ENCODE data around the gene PHLDB3.
"Not testable (repeated sequence)": the region's sequence is repeated elsewhere in the genome, so short reads cannot be mapped to it uniquely, and the experiment has no call there.

Gene PHLDB3

DNA sequence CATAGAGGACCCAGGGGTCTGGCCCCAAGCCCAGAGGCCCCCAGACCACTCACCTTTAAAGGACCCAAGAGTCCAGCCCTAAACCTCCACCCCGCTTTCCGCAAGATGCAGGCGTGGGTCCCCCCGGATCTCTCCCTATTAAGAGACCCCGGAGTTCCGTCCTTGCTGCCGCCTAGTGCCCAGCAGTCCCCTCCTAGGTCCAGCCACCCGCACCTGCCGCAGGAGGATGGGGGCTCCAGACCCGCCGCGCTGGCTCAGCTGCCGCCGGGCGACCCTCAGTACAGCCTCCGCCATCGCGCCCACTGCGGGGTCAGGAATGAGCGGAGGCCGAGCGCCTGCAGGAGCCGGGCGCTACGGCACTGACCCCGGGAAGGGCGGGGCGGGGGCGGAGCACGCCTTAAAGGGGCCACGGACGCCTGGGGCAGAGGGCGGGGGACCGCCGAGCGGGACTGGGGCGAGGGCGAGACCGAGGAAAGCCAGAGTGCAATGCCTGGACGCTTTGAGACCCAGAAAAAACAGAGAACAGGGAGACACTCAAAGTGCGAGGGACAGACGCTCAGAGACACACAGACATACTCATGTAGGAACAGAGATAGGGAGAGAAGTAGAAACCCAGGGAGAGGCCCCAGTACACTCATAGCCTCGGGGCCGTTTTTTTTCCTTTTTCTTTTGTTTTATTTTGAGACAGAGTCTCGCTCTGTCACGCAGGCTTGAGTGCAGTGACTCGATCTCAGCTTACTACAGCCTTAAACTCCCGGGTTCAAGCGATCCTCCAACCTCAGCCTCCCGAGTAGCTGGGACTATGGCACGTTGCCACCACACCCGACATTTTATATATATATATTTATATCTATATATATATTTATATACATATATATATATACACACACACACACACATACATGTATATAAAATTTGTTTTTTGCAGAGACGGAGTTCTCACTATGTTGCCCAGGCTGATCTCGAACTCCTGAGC, 22.6 kb upstream of the PHLDB3 start, which contains the start of gene ETHE1:
ETHE1 (minus strand) TSS at position 318 of the 976 bp plus-strand sequence; CDS start at position 294, 24 bp downstream.
- DNase-seq (ENCODE audit: low read depth): peak; percentile 88
- H3K4me1 ChIP-seq (ENCODE audit: control insufficient read depth, insufficient read depth, low read length): peaks cover 27% of the 10 kb centered on the region
- H3K27me3 ChIP-seq (replicated peaks; ENCODE audit: control insufficient read depth, insufficient read depth, low read length): no peaks in the 10 kb centered on the region
- peak within 1 kb of the TSS; percentile 97 for H3K4me3 ChIP-seq (ENCODE audit: low read length)
- H3K9me3 ChIP-seq (ENCODE audit: control insufficient read depth, low read length): no peaks in the 10 kb centered on the region
- no peaks in the 10 kb centered on the region for H3K36me3 ChIP-seq (ENCODE audit: control insufficient read depth, insufficient read depth, low read length, severe bottlenecking)
- peak within 1 kb of the TSS; percentile 97 for H3K9ac ChIP-seq (ENCODE audit: low read length)

DNA sequence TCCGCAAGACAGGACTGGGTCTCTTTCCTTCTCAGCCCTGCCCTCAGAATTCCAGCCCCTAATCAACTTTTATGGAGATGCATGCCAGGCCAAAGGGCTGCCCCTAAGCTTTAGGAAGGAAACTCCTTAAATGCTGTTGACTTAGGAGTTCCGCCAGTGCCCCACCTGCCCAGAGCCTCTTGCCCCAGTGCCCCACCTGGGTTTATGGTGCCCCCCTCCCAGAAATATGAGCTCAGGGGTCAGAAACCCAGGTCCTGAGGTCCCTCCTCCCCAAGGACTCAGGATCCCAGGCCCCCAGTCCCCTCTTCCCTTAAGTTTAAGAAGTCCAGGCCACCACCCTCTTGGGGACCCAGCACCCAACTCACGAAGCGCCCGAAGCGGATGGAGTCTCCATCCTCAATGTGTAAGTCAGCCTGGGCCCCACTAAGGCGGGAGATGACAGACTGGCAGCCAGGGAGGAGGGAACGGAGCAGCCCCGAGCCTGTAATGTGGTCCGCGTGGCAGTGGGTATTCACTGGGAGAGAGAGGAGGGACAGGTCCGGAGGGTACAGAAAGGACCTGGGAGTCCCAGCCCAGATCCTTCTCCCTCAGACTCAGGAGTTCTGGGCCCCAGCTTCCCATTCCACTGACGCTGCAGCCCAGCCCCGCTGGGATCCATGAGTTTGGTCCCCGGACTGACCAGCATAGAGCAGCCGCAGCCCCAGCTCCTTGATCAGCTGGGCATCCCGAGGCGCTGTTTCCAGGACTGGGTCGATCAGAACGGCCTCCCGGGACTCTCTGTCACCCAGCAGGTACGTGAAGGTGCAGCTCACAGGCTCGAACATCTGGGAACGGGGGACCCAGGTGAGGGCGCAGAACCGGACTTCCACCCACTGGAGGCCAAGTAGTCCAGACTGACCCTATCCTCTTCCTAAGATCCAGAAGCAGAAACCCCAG, 21.6 kb upstream of the PHLDB3 start:
- Histone ChIP-seq H3K27me3 (replicated peaks; ENCODE audit: control insufficient read depth, insufficient read depth, low read length) (no peaks in the 10 kb centered on the region), H3K4me3 (ENCODE audit: low read length) (peak overlapping the region; percentile 97), H3K4me1 (ENCODE audit: control insufficient read depth, insufficient read depth, low read length) (peaks cover 27% of the 10 kb centered on the region), H3K9me3 (ENCODE audit: control insufficient read depth, low read length) (no peaks in the 10 kb centered on the region), H3K36me3 (ENCODE audit: control insufficient read depth, insufficient read depth, low read length, severe bottlenecking) (no peaks in the 10 kb centered on the region), H3K9ac (ENCODE audit: low read length) (peak overlapping the region; percentile 97)
- DNase-seq (ENCODE audit: low read depth): peak; percentile 64

DNA sequence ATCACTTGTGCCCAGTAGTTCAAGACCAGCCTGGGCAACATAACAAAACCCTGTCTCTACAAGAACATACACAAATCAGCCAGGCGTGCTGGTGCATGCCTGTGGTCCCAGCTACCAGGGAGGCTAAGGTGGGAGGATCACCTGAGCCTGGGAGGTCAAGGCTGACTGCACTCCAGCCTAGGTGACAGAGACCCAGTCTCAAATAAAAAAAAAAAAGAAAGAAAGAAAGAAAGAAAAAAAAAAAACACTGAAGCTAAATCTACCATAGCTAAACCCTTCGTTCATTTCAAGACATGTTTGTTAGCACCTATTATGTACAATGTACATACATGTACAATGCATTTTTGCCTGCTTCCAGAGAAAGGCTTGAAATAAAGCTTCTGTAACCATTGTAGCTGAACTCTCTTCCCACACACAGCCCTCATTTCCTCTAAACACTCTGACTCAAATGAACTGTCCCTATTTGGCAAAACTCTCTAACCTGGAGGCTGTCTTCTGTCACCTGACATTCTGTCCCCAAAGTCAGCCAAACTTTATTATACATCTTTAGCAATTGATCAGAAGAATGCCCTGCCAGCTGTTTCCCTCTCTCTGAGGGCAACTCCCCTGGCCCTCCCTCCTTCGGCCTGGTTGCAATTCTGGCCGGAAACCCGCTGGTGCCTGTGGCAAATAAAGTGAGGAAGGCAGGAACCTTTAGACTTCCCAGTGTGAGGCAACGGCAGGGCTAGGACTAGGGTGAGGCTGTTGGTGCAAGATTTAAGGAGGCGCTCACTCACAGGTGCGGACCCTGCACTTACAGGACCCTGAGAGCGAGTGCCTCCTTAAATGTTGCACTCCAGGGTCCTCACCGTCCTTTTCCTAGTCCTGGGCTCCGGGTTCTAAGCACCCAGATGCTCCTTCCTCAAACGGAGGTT, 20.6 kb upstream of the PHLDB3 start:
- H3K27me3 ChIP-seq (replicated peaks; ENCODE audit: control insufficient read depth, insufficient read depth, low read length): no peaks in the 10 kb centered on the region
- no peaks in the 10 kb centered on the region for H3K36me3 ChIP-seq (ENCODE audit: control insufficient read depth, insufficient read depth, low read length, severe bottlenecking)
- peaks cover 27% of the 10 kb centered on the region for H3K4me1 ChIP-seq (ENCODE audit: control insufficient read depth, insufficient read depth, low read length)
- no peaks in the 10 kb centered on the region for H3K9me3 ChIP-seq (ENCODE audit: control insufficient read depth, low read length)
- DNase-seq (ENCODE audit: low read depth): peak; percentile 78
- peak overlapping the region; percentile 97 for H3K4me3 ChIP-seq (ENCODE audit: low read length)
- peak overlapping the region; percentile 97 for H3K9ac ChIP-seq (ENCODE audit: low read length)

DNA sequence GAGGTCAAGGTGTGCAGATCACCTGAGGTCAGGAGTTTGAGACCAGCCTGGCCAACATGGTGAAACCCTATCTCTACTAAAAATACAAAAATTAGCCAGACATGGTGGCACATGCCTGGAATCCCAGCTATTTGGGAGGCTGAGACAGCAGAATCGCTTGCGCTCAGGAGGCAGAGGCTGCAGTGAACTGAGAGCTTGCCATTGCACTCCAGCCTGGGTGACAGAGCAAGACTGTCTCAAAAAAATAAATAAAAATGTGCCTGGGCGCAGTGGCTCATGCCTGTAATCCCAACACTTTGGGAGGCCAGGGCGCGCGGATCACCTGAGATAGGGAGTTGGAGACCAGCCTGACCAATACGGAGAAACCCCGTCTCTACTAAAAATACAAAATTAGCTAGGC, 19.1 kb upstream of the PHLDB3 start:
- H3K27me3 ChIP-seq (replicated peaks; ENCODE audit: control insufficient read depth, insufficient read depth, low read length); H3K36me3 ChIP-seq (ENCODE audit: control insufficient read depth, insufficient read depth, low read length, severe bottlenecking); H3K9ac ChIP-seq (ENCODE audit: low read length); DNase-seq (ENCODE audit: low read depth); H3K4me3 ChIP-seq (ENCODE audit: low read length); H3K9me3 ChIP-seq (ENCODE audit: control insufficient read depth, low read length): not testable (repeated sequence)
- H3K4me1 ChIP-seq (ENCODE audit: control insufficient read depth, insufficient read depth, low read length): peaks cover 31% of the 10 kb centered on the region

DNA sequence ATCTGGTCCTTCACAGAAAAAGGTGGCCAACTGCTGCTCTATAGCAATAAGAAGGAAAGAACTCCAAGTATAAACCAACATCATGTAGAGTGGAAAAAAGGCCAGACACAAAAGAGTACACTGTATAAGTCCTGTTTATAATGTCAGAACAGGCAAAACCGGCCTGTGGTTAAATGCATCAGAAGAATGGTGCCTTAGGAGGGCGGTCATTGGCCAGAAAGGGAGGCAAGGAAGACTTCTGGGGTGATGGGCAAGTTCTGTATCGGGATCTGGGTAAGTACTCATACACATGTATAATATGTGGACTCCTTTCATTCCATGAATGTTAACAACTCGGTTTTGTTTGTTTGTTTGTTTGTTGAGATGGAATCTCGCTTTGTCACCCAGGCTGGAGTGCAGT, 18.4 kb upstream of the PHLDB3 start:
- H3K4me3 ChIP-seq (ENCODE audit: low read length): no peak overlapping the region
- H3K36me3 ChIP-seq (ENCODE audit: control insufficient read depth, insufficient read depth, low read length, severe bottlenecking): no peaks in the 10 kb centered on the region
- H3K4me1 ChIP-seq (ENCODE audit: control insufficient read depth, insufficient read depth, low read length): peaks cover 27% of the 10 kb centered on the region
- no peaks in the 10 kb centered on the region for H3K9me3 ChIP-seq (ENCODE audit: control insufficient read depth, low read length)
- H3K27me3 ChIP-seq (replicated peaks; ENCODE audit: control insufficient read depth, insufficient read depth, low read length): no peaks in the 10 kb centered on the region
- no peak overlapping the region for H3K9ac ChIP-seq (ENCODE audit: low read length)
- no peak for DNase-seq (ENCODE audit: low read depth)

DNA sequence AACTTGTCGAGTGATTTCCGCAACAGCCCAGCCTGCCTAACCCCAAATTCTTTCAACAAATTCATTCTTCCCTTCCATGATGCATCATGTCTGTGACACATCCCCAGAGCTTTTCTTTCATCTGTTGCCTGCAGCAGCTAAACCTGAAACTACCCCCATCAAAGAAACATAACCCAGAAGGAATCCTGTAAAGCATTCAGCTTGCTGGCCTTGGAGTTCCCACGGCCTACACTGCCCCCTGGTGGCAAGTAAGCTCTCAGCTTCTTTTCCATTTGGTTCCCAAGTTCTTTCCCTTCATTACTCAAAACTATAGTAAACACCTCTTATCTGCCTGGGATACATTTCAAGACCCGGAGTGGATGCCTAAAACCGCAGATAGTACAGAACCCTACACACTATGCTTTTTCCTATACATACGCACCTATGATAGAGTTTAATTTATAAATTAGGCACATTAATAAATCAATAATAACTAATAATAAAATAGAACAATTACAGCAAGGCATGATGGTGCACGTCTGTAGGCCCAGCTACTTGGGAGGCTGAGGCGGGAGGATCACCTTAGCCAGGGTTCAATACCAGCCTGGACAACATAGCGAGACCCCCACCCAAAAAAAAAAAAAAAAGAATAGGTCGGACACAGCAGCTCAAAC, 15.0 kb upstream of the PHLDB3 start:
- Histone ChIP-seq H3K36me3 (ENCODE audit: control insufficient read depth, insufficient read depth, low read length, severe bottlenecking) (no peaks in the 10 kb centered on the region), H3K4me3 (ENCODE audit: low read length) (no peak overlapping the region), H3K4me1 (ENCODE audit: control insufficient read depth, insufficient read depth, low read length) (peaks cover 4% of the 10 kb centered on the region), H3K9ac (ENCODE audit: low read length) (no peak overlapping the region), H3K9me3 (ENCODE audit: control insufficient read depth, low read length) (no peaks in the 10 kb centered on the region), H3K27me3 (replicated peaks; ENCODE audit: control insufficient read depth, insufficient read depth, low read length) (no peaks in the 10 kb centered on the region)
- DNase-seq (ENCODE audit: low read depth): peak; percentile 96

DNA sequence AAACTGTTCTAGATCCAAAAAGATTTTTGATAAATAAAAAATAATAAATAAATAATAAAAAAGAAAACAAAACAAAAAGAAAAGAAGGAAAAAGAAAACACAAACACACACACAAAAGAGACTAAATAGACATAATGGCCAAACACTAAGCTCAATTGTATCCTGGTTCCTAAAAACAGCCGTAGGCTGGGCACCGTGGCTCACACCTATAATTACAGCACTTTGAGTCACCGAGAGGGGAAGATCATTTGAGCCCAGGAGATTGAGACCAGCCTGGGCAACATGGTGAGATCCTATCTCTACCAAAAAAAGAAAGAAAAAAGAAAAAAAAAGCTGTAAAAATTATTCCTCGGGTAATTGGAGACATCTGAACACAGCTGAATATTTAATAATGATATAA, 13.5 kb upstream of the PHLDB3 start:
- H3K4me1 ChIP-seq (ENCODE audit: control insufficient read depth, insufficient read depth, low read length): peaks cover 4% of the 10 kb centered on the region
- H3K36me3 ChIP-seq (ENCODE audit: control insufficient read depth, insufficient read depth, low read length, severe bottlenecking): no peaks in the 10 kb centered on the region
- DNase-seq (ENCODE audit: low read depth): no peak
- no peak overlapping the region for H3K9ac ChIP-seq (ENCODE audit: low read length)
- no peak overlapping the region for H3K4me3 ChIP-seq (ENCODE audit: low read length)
- H3K9me3 ChIP-seq (ENCODE audit: control insufficient read depth, low read length): no peaks in the 10 kb centered on the region
- H3K27me3 ChIP-seq (replicated peaks; ENCODE audit: control insufficient read depth, insufficient read depth, low read length): no peaks in the 10 kb centered on the region

DNA sequence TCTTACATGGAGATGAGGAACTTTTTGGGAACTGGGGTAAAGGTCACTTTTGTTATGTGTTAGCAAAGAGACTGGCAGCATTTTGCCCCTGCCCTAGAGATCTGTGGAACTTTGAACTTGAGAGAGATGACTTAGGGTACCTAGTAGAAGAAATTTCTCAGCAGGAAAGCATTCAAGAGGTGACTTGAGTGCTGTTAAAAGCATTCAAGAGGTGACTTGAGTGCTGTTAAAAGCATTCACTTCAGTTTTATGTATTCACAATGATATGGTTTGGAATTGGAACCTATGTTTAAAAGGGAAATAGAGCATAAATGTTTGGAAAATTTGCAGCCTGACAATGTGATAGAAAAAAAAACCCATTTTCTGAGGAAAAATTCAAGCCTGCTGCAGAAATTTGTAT, 7.9 kb upstream of the PHLDB3 start:
- not testable (repeated sequence) for H3K27me3 ChIP-seq (replicated peaks; ENCODE audit: control insufficient read depth, insufficient read depth, low read length); H3K4me1 ChIP-seq (ENCODE audit: control insufficient read depth, insufficient read depth, low read length); DNase-seq (ENCODE audit: low read depth)

DNA sequence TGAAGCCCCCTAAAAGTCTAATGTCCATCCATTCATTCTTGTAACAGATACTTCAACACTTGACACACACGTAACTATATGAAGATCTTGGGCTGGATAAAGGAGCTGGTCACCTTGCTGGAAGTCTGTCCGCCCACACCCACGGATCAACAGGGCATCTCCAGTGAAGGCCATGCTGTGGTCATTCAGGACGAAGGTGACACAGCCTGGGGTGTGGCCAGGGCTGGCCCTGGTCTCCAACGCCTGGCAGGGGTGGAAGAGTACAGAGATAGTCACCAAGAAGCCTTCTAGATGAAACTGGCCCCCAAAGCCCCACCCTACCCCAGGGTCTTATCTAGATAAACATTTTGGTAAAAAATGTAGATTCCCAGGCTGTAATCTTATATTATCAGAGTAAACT, 6.8 kb upstream of the PHLDB3 start:
- Histone ChIP-seq H3K9me3 (ENCODE audit: control insufficient read depth, low read length) (no peaks in the 10 kb centered on the region), H3K36me3 (ENCODE audit: control insufficient read depth, insufficient read depth, low read length, severe bottlenecking) (peaks cover 16% of the 10 kb centered on the region), H3K4me1 (ENCODE audit: control insufficient read depth, insufficient read depth, low read length) (no peaks in the 10 kb centered on the region), H3K27me3 (replicated peaks; ENCODE audit: control insufficient read depth, insufficient read depth, low read length) (no peaks in the 10 kb centered on the region), H3K9ac (ENCODE audit: low read length) (no peak overlapping the region), H3K4me3 (ENCODE audit: low read length) (no peak overlapping the region)
- DNase-seq (ENCODE audit: low read depth): no peak

More for the DNA sequence above, 7.9 kb upstream of the PHLDB3 start:
- H3K9ac ChIP-seq (ENCODE audit: low read length); H3K4me3 ChIP-seq (ENCODE audit: low read length); H3K9me3 ChIP-seq (ENCODE audit: control insufficient read depth, low read length): not testable (repeated sequence)
- H3K36me3 ChIP-seq (ENCODE audit: control insufficient read depth, insufficient read depth, low read length, severe bottlenecking): peaks cover 16% of the 10 kb centered on the region

DNA sequence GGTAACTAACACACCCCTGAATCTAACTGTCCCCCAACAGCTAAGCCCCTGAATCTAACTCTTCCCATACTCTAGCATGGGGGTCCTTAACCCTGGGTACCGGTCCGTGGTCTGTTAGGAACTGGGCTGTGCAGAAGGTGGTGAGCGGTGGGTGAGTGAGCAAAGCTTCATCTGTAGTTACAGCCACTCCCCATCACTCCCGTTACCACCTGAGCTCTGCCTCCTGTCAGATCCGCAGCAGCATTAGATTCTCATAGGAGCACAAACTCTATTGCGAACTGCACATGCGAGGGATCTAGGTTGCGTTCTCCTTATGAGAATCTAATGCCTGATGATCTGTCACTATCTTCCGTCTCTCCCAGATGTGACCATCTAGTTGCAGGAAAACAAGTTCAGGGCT, 6.2 kb upstream of the PHLDB3 start:
- H3K4me1 ChIP-seq (ENCODE audit: control insufficient read depth, insufficient read depth, low read length): no peaks in the 10 kb centered on the region
- no peak overlapping the region for H3K4me3 ChIP-seq (ENCODE audit: low read length)
- peaks cover 16% of the 10 kb centered on the region for H3K36me3 ChIP-seq (ENCODE audit: control insufficient read depth, insufficient read depth, low read length, severe bottlenecking)
- DNase-seq (ENCODE audit: low read depth): no peak
- no peaks in the 10 kb centered on the region for H3K9me3 ChIP-seq (ENCODE audit: control insufficient read depth, low read length)
- H3K9ac ChIP-seq (ENCODE audit: low read length): no peak overlapping the region
- H3K27me3 ChIP-seq (replicated peaks; ENCODE audit: control insufficient read depth, insufficient read depth, low read length): no peaks in the 10 kb centered on the region
